ENCODE measurements around the gene PVALB. TPM values are rescaled to one million over a fixed set of nuclear protein-coding genes. Genes with fewer than 3 reads are reported as not detected.

Gene PVALB
- total and polyA plus RNA-seq, 2 of the 4 experiments (the other 2 are of a cell fraction) = not detected

DNA sequence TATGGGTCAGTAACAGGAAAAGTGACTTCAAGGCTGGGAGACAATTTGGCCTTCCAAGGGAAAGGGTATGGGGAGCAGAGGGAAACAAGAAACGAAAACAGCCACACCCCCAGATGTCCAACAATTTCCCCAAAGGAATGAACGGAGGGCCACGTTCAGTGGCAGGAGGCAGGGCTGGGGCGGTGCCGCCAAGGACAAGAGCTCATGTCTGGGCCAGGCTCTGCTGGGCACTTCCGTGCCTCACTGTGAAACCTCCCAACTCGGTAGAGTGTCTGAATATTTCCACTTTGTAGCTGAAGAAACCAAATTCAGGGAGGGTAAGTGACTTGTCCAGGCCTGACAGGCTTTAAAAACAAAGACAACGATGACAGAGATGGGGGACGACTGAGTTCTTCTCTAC, 52.8 kb downstream of the PVALB start:
- Histone ChIP-seq H3K79me1 (ENCODE audit: low read depth in 1 of 2, low read length in 2 of 2) (no peaks in the 10 kb centered on the region), H2BK20ac (ENCODE audit: low read depth, low read length) (no peak overlapping the region), H4K20me1 (ENCODE audit: insufficient read depth, low read length) (no peaks in the 10 kb centered on the region; the same call in 1 of the 2 replicates), H2BK120ac (ENCODE audit: low read depth, low read length) (no peak overlapping the region), H3K4me1 (ENCODE audit: control insufficient read depth, insufficient read depth, low read length) (peaks cover 6% of the 10 kb centered on the region; the same call in 1 of the 2 replicates), H3K27ac (ENCODE audit: insufficient read depth, low read length) (no peak overlapping the region), H3K23ac (ENCODE audit: low read depth, low read length) (no peak overlapping the region), H3K56ac (ENCODE audit: extremely low read depth, insufficient read depth, low read length) (no peak overlapping the region), H3K9me3 (ENCODE audit: control insufficient read depth, insufficient read depth, low read length) (no peaks in the 10 kb centered on the region), H3K4me2 (ENCODE audit: low read depth, low read length) (no peak overlapping the region), H4K8ac (ENCODE audit: low read depth in 2 of 2, low read length in 2 of 2) (no peak overlapping the region), H3K27me3 (ENCODE audit: control insufficient read depth, insufficient read depth, low read length) (no peaks in the 10 kb centered on the region), H4K91ac (ENCODE audit: insufficient read depth, low read depth, low read length) (no peak overlapping the region), H2BK5ac (ENCODE audit: low read depth, low read length, poor library complexity, severe bottlenecking) (no peak overlapping the region), H3K4ac (ENCODE audit: low read depth, low read length) (no peak overlapping the region), H4K5ac (ENCODE audit: low read depth, low read length) (no peak overlapping the region), H3K9me1 (ENCODE audit: insufficient read depth, low read length) (peaks cover 8% of the 10 kb centered on the region), H3K4me3 (ENCODE audit: insufficient read depth, low read depth, low read length) (no peak overlapping the region), H2AK9ac (replicated peaks; ENCODE audit: low read depth, low read length, poor library complexity) (no peak overlapping the region), H2BK15ac (ENCODE audit: low read depth, low read length) (no peak overlapping the region), H3K36me3 (ENCODE audit: control insufficient read depth, insufficient read depth, low read length) (peaks cover 17% of the 10 kb centered on the region), H2AK5ac (ENCODE audit: low read depth, low read length) (no peak overlapping the region), H3K18ac (ENCODE audit: low read depth, low read length) (no peak overlapping the region), H2AFZ (replicated peaks; ENCODE audit: low read length, poor library complexity) (no peak overlapping the region), H3K14ac (replicated peaks; ENCODE audit: low read depth, low read length) (no peak overlapping the region), H3K9ac (ENCODE audit: low read depth, low read length) (no peak overlapping the region)
- in situ Hi-C loops (cut with MboI; ENCODE audit: low sequenced_read_pairs) = no loop called here
- dilution Hi-C loops (cut with HindIII; ENCODE audit: low sequenced_read_pairs, unreplicated experiment) = no loop called here
- POLR2A ChIA-PET (ENCODE audit: unreplicated experiment) = no interaction called here
- BruUV-seq (replicated peaks) = no TSS peak
- ATAC-seq (ENCODE audit: low read depth) = no peak
- TF ChIP-seq FOS (IDR thresholded peaks at IDR 0.05; ENCODE audit: low read depth, low read length) (no peak), RAD21 (IDR thresholded peaks at IDR 0.05; ENCODE audit: low read length) (no peak), MXI1 (IDR thresholded peaks at IDR 0.05; ENCODE audit: borderline replicate concordance, low read depth, low read length) (no peak), USF2 (IDR thresholded peaks at IDR 0.05; ENCODE audit: low read depth, low read length) (no peak), MAZ (IDR thresholded peaks at IDR 0.05; ENCODE audit: borderline replicate concordance, low read depth, low read length) (no peak), CHD1 (IDR thresholded peaks at IDR 0.05; ENCODE audit: low read depth, low read length) (no peak), BHLHE40 (IDR thresholded peaks at IDR 0.05; ENCODE audit: low read depth, low read length) (no peak)
- TF ChIP-seq, protein P1, sequence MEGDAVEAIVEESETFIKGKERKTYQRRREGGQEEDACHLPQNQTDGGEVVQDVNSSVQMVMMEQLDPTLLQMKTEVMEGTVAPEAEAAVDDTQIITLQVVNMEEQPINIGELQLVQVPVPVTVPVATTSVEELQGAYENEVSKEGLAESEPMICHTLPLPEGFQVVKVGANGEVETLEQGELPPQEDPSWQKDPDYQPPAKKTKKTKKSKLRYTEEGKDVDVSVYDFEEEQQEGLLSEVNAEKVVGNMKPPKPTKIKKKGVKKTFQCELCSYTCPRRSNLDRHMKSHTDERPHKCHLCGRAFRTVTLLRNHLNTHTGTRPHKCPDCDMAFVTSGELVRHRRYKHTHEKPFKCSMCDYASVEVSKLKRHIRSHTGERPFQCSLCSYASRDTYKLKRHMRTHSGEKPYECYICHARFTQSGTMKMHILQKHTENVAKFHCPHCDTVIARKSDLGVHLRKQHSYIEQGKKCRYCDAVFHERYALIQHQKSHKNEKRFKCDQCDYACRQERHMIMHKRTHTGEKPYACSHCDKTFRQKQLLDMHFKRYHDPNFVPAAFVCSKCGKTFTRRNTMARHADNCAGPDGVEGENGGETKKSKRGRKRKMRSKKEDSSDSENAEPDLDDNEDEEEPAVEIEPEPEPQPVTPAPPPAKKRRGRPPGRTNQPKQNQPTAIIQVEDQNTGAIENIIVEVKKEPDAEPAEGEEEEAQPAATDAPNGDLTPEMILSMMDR (conservative IDR thresholded peaks at IDR 0.05; ENCODE audit: low read depth, low read length) = no peak
- intact Hi-C loops (cut with micrococcal nuclease) = no loop called here
- 93% methylated on average over 5 of the region's 9 CpGs; no CpG with 5 or more reads in 1 of the 2 experiments for WGBS, 2 experiments (ENCODE audit: extremely low coverage in 2 of 2, insufficient read length in 1 of 2)
- CTCF ChIA-PET = no interaction called here
- no peak for DNase-seq
